OCI-LY7 (cell line): Measurements from ENCODE around the gene OR6J1. TPM values are rescaled to one million over a fixed set of nuclear protein-coding genes. Genes with fewer than 3 reads are reported as not detected.

Source experiments
- BruUV-seq: library from RNA; stranded (reverse); fragments of 400-500 nt; replicated peaks from 2 replicates; lab custom pipeline; 2021; lab: Mats Ljungman, UMichigan
- CTCF ChIA-PET: fragments of 300-600 bp; sonication (Branson Sonifier 250); formaldehyde crosslinking; loops from one replicate; lab custom pipeline; 2022; ENCODE audit warnings: antibody characterized with exemption; ENCODE audit not compliant: unreplicated experiment; lab: Charles Lee
- POLR2A ChIA-PET: fragments of 300-600 bp; sonication (Branson Sonifier 250); formaldehyde crosslinking; loops from one replicate; lab custom pipeline; 2022; ENCODE audit warnings: antibody characterized with exemption; lab: Charles Lee
- DNase-seq: peaks from one replicate; pipeline ENCODE4 v3.0.0-alpha.2; 2015; ENCODE audit warnings: low spot score
- H2AFZ ChIP-seq: fragments of 200-600 bp; sonication (generic), shearing (Covaris generic); 2 replicates; pipeline ENCODE4 v1.6.1; 2014; ENCODE audit warnings: mild to moderate bottlenecking, antibody characterized with exemption, low read length, moderate library complexity
- H3K27ac ChIP-seq: fragments of 200-600 bp; sonication (generic); 2 replicates; pipeline ENCODE4 v1.5.1; 2014; ENCODE audit warnings: mixed run types, low read depth, mild to moderate bottlenecking, moderate library complexity, low read length, inconsistent platforms; ENCODE audit not compliant: poor library complexity, severe bottlenecking
- H3K36me3 ChIP-seq: fragments of 200-600 bp; sonication (generic); 2 replicates; pipeline ENCODE4 v1.6.1; 2014; ENCODE audit warnings: mild to moderate bottlenecking, antibody characterized with exemption, low read length, moderate library complexity, mixed read lengths; ENCODE audit not compliant: insufficient read depth
- H3K4me1 ChIP-seq: fragments of 200-600 bp; sonication (generic); 2 replicates; pipeline ENCODE4 v1.5.1; 2014; ENCODE audit warnings: mild to moderate bottlenecking, low read length; ENCODE audit not compliant: insufficient read depth, poor library complexity, severe bottlenecking
- H3K4me2 ChIP-seq: fragments of 200-600 bp; sonication (generic); 2 replicates; pipeline ENCODE4 v1.6.1; 2014; ENCODE audit warnings: mild to moderate bottlenecking, low read length
- H3K4me3 ChIP-seq: fragments of 200-600 bp; sonication (generic); 2 replicates; pipeline ENCODE4 v1.5.1; 2014; ENCODE audit warnings: mild to moderate bottlenecking, low read depth, low read length; ENCODE audit not compliant: poor library complexity, severe bottlenecking
- H3K79me2 ChIP-seq: fragments of 200-600 bp; sonication (generic); 2 replicates; pipeline ENCODE4 v1.6.1; 2016; ENCODE audit warnings: low read depth, mild to moderate bottlenecking, low read length, moderate library complexity, mixed read lengths; ENCODE audit not compliant: insufficient read depth
- H3K9me2 ChIP-seq: fragments of 200-600 bp; sonication (generic); 2 replicates; pipeline ENCODE4 v1.6.1; 2016; ENCODE audit warnings: mild to moderate bottlenecking, low read length, mixed read lengths; ENCODE audit not compliant: insufficient read depth
- H3K9me3 ChIP-seq: fragments of 200-600 bp; sonication (generic); 2 replicates; pipeline ENCODE4 v1.6.1; 2014; ENCODE audit warnings: mild to moderate bottlenecking, mixed run types, low read length, mixed read lengths
- H4K20me1 ChIP-seq: fragments of 200-600 bp; sonication (generic); 2 replicates; pipeline ENCODE4 v1.6.1; 2014; ENCODE audit warnings: mild to moderate bottlenecking, antibody characterized with exemption, low read length, moderate library complexity, mixed read lengths; ENCODE audit not compliant: insufficient read depth
- EZH2phosphoT487 ChIP-seq: fragments of 200-600 bp; sonication (generic); IDR thresholded peaks from 2 replicates; pipeline ENCODE4 v1.6.1; 2018; ENCODE audit warnings: low read depth, borderline replicate concordance, mild to moderate bottlenecking, mixed run types, antibody characterized with exemption, low read length, moderate library complexity, mixed read lengths
- intact Hi-C: fragments of 100-400 bp; cut with micrococcal nuclease; formaldehyde crosslinking; loops from one replicate; pipeline ENCODE4 v1.10.0; 2022; ENCODE audit not compliant: unreplicated experiment
- total RNA-seq, 2 experiments: library from RNA; depleted of rRNA in 1 of 2; stranded (reverse); fragments of >200 nt in 1 of 2; shearing (Covaris generic) in 1 of 2; gene quantifications; 2 replicates each; pipeline ENCODE4 v1.2.3, GENCODE V29; 2014 to 2022
- TF ChIP-seq, protein P1 (sequence below): fragments of 200-600 bp; sonication (generic); conservative IDR thresholded peaks from 2 replicates; pipeline ENCODE4 v1.5.1; 2014; ENCODE audit warnings: mild to moderate bottlenecking, antibody characterized with exemption, low read length, moderate library complexity, mixed read lengths

The OR6J1 gene
- total RNA-seq, 2 experiments from 2014 or later = not detected

- no TSS peak for BruUV-seq
- no peaks in the 10 kb centered on the region for H3K79me2 ChIP-seq
- ChIA-PET CTCF (no interaction called here), POLR2A (no interaction called here)
- no peaks in the 10 kb centered on the region for H4K20me1 ChIP-seq
- DNase-seq = no peak
- H3K27ac ChIP-seq = no peak overlapping the region
- H3K9me2 ChIP-seq = no peaks in the 10 kb centered on the region
- H2AFZ ChIP-seq = no peak overlapping the region
- no peak overlapping the region for H3K4me3 ChIP-seq
- intact Hi-C loops = no loop called here
- H3K36me3 ChIP-seq = no peaks in the 10 kb centered on the region
- TF ChIP-seq, protein P1, sequence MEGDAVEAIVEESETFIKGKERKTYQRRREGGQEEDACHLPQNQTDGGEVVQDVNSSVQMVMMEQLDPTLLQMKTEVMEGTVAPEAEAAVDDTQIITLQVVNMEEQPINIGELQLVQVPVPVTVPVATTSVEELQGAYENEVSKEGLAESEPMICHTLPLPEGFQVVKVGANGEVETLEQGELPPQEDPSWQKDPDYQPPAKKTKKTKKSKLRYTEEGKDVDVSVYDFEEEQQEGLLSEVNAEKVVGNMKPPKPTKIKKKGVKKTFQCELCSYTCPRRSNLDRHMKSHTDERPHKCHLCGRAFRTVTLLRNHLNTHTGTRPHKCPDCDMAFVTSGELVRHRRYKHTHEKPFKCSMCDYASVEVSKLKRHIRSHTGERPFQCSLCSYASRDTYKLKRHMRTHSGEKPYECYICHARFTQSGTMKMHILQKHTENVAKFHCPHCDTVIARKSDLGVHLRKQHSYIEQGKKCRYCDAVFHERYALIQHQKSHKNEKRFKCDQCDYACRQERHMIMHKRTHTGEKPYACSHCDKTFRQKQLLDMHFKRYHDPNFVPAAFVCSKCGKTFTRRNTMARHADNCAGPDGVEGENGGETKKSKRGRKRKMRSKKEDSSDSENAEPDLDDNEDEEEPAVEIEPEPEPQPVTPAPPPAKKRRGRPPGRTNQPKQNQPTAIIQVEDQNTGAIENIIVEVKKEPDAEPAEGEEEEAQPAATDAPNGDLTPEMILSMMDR = no peak
- no peak for TF ChIP-seq EZH2phosphoT487
- H3K4me1 ChIP-seq = no peaks in the 10 kb centered on the region
- H3K9me3 ChIP-seq = no peaks in the 10 kb centered on the region
- H3K4me2 ChIP-seq = no peak overlapping the region
Measured at GRCh38 chr14:22634233-22634900, 9.8 kb downstream of the OR6J1 start.

DNA sequence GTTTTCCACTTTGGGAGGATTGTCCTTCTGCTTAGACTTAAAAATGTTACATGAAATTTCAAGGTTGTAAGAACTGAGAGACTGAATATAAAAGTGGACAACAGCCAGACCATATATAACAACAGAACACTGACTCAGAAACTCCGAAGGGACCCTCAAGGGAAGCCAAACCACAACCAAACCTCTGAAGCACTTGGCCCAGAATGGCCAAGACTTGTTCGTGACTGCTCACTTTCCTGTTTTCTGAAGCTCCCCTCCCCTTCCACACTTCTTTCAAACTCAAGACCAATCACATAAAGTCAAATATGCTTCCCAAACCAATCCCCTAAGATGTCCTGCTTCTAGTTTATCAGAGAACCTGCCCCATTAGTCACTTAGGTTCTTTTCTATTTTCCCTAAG, 13.7 kb downstream of the OR6J1 start:
- intact Hi-C loops = no loop called here
- no peaks in the 10 kb centered on the region for H3K4me1 ChIP-seq
- no peak overlapping the region for H3K4me3 ChIP-seq
- no TSS peak for BruUV-seq
- no peak for TF ChIP-seq EZH2phosphoT487
- TF ChIP-seq, protein P1 = no peak
- DNase-seq = no peak
- no peaks in the 10 kb centered on the region for H3K36me3 ChIP-seq
- no peak overlapping the region for H3K27ac ChIP-seq
- no peaks in the 10 kb centered on the region for H4K20me1 ChIP-seq
- no peaks in the 10 kb centered on the region for H3K9me2 ChIP-seq
- H3K79me2 ChIP-seq = no peaks in the 10 kb centered on the region
- no peak overlapping the region for H2AFZ ChIP-seq
- POLR2A ChIA-PET = interaction anchor here (0.7 to 1.0 kb wide), 2 partner anchors 263 to 367 kb away, joined by 3 to 4 read pairs; no protein-coding TSS in a partner anchor
- CTCF ChIA-PET = no interaction called here
- no peaks in the 10 kb centered on the region for H3K9me3 ChIP-seq
- no peak overlapping the region for H3K4me2 ChIP-seq

GRCh38 chr14:22630066-22630465, 14.1 kb downstream of the OR6J1 start:
- Histone ChIP-seq H3K4me3 (no peak overlapping the region), H3K36me3 (no peaks in the 10 kb centered on the region), H3K4me2 (no peak overlapping the region), H4K20me1 (no peaks in the 10 kb centered on the region), H3K9me3 (no peaks in the 10 kb centered on the region), H3K27ac (no peak overlapping the region), H2AFZ (no peak overlapping the region), H3K9me2 (no peaks in the 10 kb centered on the region), H3K4me1 (no peaks in the 10 kb centered on the region), H3K79me2 (no peaks in the 10 kb centered on the region)
- ChIA-PET POLR2A (interaction anchor here (0.7 to 1.0 kb wide), 2 partner anchors 264 to 366 kb away, joined by 3 to 4 read pairs; no protein-coding TSS in a partner anchor), CTCF (no interaction called here)
- intact Hi-C loops = no loop called here
- no peak for DNase-seq
- TF ChIP-seq, protein P1 = no peak
- TF ChIP-seq EZH2phosphoT487 = no peak
- no TSS peak for BruUV-seq
